Fibroblast of lung (primary cell): ENCODE results near the gene RIBC1. TPM values are rescaled to one million over a fixed set of nuclear protein-coding genes. Genes with fewer than 3 reads are reported as not detected.

Experiments used
- DNase-seq, 2 donors: peaks; one replicate each; pipeline versions ENCODE4 v3.0.0 to v3.0.0-alpha.2; 2010; ENCODE audit warnings: low read depth in 2 of 2
- H2AFZ ChIP-seq: 2 replicates; pipeline ENCODE4 v1.5.1; 2012; ENCODE audit warnings: low read length, control low read depth, inconsistent platforms
- H3K27ac ChIP-seq: 2 replicates; pipeline ENCODE4 v1.5.1; 2011; ENCODE audit warnings: low read length, control low read depth; ENCODE audit not compliant: insufficient read depth
- H3K27me3 ChIP-seq: 2 replicates; pipeline ENCODE4 v1.5.1; 2011; ENCODE audit warnings: mild to moderate bottlenecking, low read length; ENCODE audit not compliant: control insufficient read depth, insufficient read depth
- H3K36me3 ChIP-seq: 2 replicates; pipeline ENCODE4 v1.5.1; 2011; ENCODE audit warnings: low read length; ENCODE audit not compliant: control insufficient read depth, insufficient read depth
- H3K4me1 ChIP-seq: 2 replicates; pipeline ENCODE4 v1.5.1; 2011; ENCODE audit warnings: low read length; ENCODE audit not compliant: control insufficient read depth, insufficient read depth; ENCODE audit errors: extremely low read depth
- H3K4me2 ChIP-seq: 2 replicates; pipeline ENCODE4 v1.5.1; 2011; ENCODE audit warnings: low read length, control low read depth; ENCODE audit not compliant: insufficient read depth; ENCODE audit errors: extremely low read depth
- H3K4me3 ChIP-seq, 4 experiments: fragments of 200-600 bp in 1 of 4; sonication (generic) in 1 of 4; replicated peaks in 1 of 4; 2 replicates each; pipeline ENCODE4 v1.5.1; 2011 to 2016; ENCODE audit warnings: low read length in 4 of 4, low read depth in 3 of 4, mild to moderate bottlenecking in 3 of 4, control low read depth in 2 of 4, inconsistent platforms in 1 of 4, mixed read lengths in 1 of 4; ENCODE audit not compliant: insufficient read depth in 1 of 4; ENCODE audit errors: control extremely low read depth in 1 of 4
- H3K79me2 ChIP-seq: 2 replicates; pipeline ENCODE4 v1.5.1; 2012; ENCODE audit warnings: mild to moderate bottlenecking, low read length, inconsistent platforms; ENCODE audit not compliant: control insufficient read depth, insufficient read depth
- H3K9ac ChIP-seq: 2 replicates; pipeline ENCODE4 v1.5.1; 2011; ENCODE audit warnings: mild to moderate bottlenecking, low read length, control low read depth; ENCODE audit not compliant: insufficient read depth
- H3K9me3 ChIP-seq: 2 replicates; pipeline ENCODE4 v1.5.1; 2012; ENCODE audit warnings: low read depth, low read length; ENCODE audit not compliant: control insufficient read depth, insufficient read depth
- H4K20me1 ChIP-seq: 2 replicates; pipeline ENCODE4 v1.5.1; 2011; ENCODE audit warnings: low read length; ENCODE audit not compliant: control insufficient read depth, insufficient read depth; ENCODE audit errors: extremely low read depth
- CTCF ChIP-seq, 2 donors: IDR thresholded peaks in 1 of 2; conservative IDR thresholded peaks in 1 of 2; 1 replicate in 1 of 2; 2 replicates in 1 of 2; pipeline ENCODE4 v1.5.1; 2011 to 2012; ENCODE audit warnings: low read length in 2 of 2, control low read depth in 1 of 2, inconsistent platforms in 1 of 2, low read depth in 1 of 2, mild to moderate bottlenecking in 1 of 2
- EZH2 ChIP-seq: IDR thresholded peaks from 2 replicates; pipeline ENCODE4 v1.5.1; 2012; ENCODE audit warnings: low read length, control low read depth, mild to moderate bottlenecking; ENCODE audit errors: missing control alignments
- polyA minus RNA-seq: library from RNA; depleted of rRNA, polyadenylated mRNA; stranded (reverse); fragments of >200 nt; gene quantifications from 2 replicates; pipeline ENCODE4 v1.2.3, GENCODE V29; 2011; ENCODE audit warnings: low replicate concordance
- polyA plus RNA-seq, 2 donors: library from polyadenylated mRNA; depleted of rRNA in 1 of 2; stranded (reverse) in 1 of 2; unstranded in 1 of 2; fragments of >200 nt; gene quantifications; 2 replicates each; pipeline ENCODE4 v1.2.1, GENCODE V29; 2011 to 2012; ENCODE audit warnings: missing spikeins in 1 of 2
- total RNA-seq: library from RNA; depleted of rRNA; stranded (reverse); fragments of >200 nt; gene quantifications from 2 replicates; pipeline ENCODE4 v1.2.1, GENCODE V29; 2014

Gene RIBC1
- total RNA-seq (0.77 and 1.3 TPM in 2 replicates), polyA plus RNA-seq (0.15 TPM in 2 replicates), polyA minus RNA-seq (not detected in 2 replicates)
- 0.34 and 0.47 TPM in 2 replicates for polyA plus RNA-seq (2012)

DNA sequence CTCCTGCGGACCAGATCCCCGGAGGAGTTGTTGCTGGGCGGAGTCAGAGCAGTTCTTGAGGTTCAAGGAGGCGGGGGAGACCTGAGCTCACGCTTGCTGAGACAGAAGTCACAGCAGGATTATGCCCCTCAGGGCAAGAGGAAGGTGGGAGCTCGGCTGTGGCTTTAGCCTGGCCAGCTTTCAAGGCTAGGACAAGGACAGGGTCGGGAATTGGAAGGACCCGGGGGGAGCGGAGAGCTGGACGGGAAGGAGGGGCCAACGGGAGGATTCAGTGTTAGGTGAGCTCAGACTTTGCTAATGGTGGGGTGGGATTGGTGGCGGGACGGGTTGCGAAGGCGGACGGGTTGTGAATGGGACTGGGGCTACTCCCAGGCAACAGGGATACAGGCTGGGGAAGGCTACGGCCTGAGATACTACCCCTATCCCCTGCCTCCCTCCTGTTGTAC is at the start of gene RIBC1:
Gene RIBC1, plus strand, starts transcription at position 13 of the 446 bp plus-strand sequence. CDS start 3,404 bp downstream, outside the sequence.
- peaks cover 37% of the 10 kb centered on the region for H3K79me2 ChIP-seq
- no peaks in the 10 kb centered on the region for H4K20me1 ChIP-seq
- peaks cover 4% of the 10 kb centered on the region for H3K4me1 ChIP-seq
- peak within 1 kb of the TSS; percentile 85 for H2AFZ ChIP-seq
- H3K9me3 ChIP-seq, result no peaks in the 10 kb centered on the region
- H3K4me2 ChIP-seq, result peak within 1 kb of the TSS; percentile 99
- no peaks in the 10 kb centered on the region for H3K27me3 ChIP-seq
- TF ChIP-seq CTCF (conservative IDR thresholded peaks at IDR 0.05 in 1 of 2, IDR thresholded peaks at IDR 0.05 in 1 of 2; ENCODE audit: low read depth in 1 of 2, low read length in 2 of 2), result no peak
- TF ChIP-seq EZH2, result no peak
- H3K27ac ChIP-seq, result peak within 1 kb of the TSS; percentile 98
- peak within 1 kb of the TSS; percentile 71 to 96 (median 84) for H3K4me3 ChIP-seq
- peak within 1 kb of the TSS; percentile 94 for H3K9ac ChIP-seq
- no peaks in the 10 kb centered on the region for H3K36me3 ChIP-seq
- DNase-seq, result no peak

- Histone ChIP-seq H3K9ac (no peak overlapping the region), H3K4me3 (no peak overlapping the region), H3K4me2 (no peak overlapping the region), H3K27me3 (no peaks in the 10 kb centered on the region), H3K27ac (no peak overlapping the region), H2AFZ (no peak overlapping the region), H3K79me2 (no peaks in the 10 kb centered on the region), H3K36me3 (peaks cover 3% of the 10 kb centered on the region), H4K20me1 (no peaks in the 10 kb centered on the region), H3K9me3 (no peaks in the 10 kb centered on the region), H3K4me1 (no peaks in the 10 kb centered on the region)
- TF ChIP-seq CTCF (conservative IDR thresholded peaks at IDR 0.05 in 1 of 2, IDR thresholded peaks at IDR 0.05 in 1 of 2; ENCODE audit: low read depth in 1 of 2, low read length in 2 of 2) (no peak), EZH2 (no peak)
- DNase-seq, result no peak
Measured at GRCh38 chrX:53373307-53373706, 49.4 kb upstream of the RIBC1 start.

DNA sequence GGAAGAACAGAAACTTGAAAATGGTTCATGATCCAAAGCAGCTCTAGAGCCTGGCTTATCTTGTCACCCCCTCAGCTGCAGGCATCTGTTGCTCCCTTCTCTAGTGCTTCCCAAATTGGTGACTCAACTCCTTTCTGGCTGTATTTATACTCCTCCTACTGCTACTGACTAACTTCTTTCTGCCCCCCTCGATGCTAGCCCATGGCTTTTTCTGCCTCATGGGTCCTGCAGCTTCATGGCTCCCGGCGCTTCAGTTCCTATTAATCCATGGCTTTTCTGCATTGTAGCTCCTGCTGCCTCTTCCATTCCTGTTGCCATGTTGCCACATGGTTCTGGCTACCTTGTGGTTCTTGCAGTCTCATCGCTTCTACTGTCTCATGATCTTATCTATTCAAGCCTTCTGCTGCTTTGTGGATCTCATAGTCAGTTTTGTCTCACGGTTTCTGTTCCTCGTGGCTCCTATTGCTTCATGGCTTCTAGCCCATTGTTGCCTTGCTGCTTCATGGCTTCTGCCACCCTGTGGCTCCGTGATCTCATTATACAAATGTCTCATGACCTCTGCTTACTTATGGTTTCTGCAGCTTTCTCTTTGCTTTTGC is 48.4 kb upstream of the RIBC1 start:
- Histone ChIP-seq H3K36me3 (peaks cover 7% of the 10 kb centered on the region), H3K27me3 (no peaks in the 10 kb centered on the region), H3K4me2 (no peak overlapping the region), H4K20me1 (no peaks in the 10 kb centered on the region), H3K79me2 (no peaks in the 10 kb centered on the region), H2AFZ (no peak overlapping the region), H3K27ac (no peak overlapping the region), H3K9ac (no peak overlapping the region), H3K9me3 (no peaks in the 10 kb centered on the region), H3K4me1 (no peaks in the 10 kb centered on the region), H3K4me3 (no peak overlapping the region)
- peak in 1 of 2 donors; percentile 32 for DNase-seq
- TF ChIP-seq EZH2 (no peak), CTCF (conservative IDR thresholded peaks at IDR 0.05 in 1 of 2, IDR thresholded peaks at IDR 0.05 in 1 of 2; ENCODE audit: low read depth in 1 of 2, low read length in 2 of 2) (no peak)
